Stimulated activated CD8-positive, alpha-beta memory T cell treated with anti-CD3 and anti-CD28 coated beads, Interleukin-12 subunit alpha, Interleukin-12 subunit beta, amount 100 ng/mL, for 4 hours (primary cell): Measurements from ENCODE around the gene CD34.
"Not testable (repeated sequence)": the region's sequence is repeated elsewhere in the genome, so short reads cannot be mapped to it uniquely, and the experiment has no call there.

Source experiments
- DNase-seq: peaks from one replicate; pipeline ENCODE4 v3.0.0-alpha.2; 2020; ENCODE audit warnings: low read depth

Gene CD34

DNA sequence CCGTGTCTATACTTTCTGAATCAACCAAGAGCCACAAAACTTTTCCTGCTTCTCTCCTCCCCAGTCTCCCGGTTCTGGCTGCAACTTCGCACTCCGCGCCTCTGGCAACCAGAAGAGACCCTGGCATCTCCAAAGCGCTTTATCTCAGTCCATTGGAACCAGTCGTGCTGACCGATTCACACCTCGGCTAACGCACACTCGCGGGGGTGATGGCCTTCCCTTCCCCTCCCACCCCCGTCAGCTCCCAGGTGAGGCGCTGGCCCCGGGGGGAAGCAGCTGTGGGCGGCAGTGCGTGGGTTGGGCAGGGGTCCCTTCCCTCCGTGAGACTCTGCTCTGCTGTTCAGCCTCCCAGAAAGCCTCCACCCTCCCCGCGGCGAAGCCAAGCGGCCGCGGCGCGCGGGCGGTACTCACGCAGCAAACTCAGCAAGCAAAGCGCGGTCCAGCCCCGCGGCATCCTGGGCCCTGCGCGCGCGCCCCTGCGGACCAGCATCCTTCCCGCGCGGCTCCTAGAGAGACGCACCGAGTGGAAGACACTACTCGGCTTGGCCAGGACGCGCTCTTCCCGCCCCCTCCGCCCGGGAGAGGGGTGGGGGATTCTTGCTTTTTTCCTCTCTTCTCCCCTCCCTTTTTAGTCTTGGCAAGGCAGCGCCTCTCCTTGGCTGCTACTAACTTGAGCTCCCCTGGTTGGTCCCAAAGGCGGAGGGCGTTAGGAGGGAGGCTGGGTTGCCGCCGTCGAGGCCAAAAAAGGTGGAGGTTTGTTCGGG, at the start of gene CD34:
Gene CD34, minus strand, starts transcription at position 535 of the 764 bp plus-strand sequence. Its CDS starts 45 bp downstream, at position 490.
- DNase-seq, result no peak

DNA sequence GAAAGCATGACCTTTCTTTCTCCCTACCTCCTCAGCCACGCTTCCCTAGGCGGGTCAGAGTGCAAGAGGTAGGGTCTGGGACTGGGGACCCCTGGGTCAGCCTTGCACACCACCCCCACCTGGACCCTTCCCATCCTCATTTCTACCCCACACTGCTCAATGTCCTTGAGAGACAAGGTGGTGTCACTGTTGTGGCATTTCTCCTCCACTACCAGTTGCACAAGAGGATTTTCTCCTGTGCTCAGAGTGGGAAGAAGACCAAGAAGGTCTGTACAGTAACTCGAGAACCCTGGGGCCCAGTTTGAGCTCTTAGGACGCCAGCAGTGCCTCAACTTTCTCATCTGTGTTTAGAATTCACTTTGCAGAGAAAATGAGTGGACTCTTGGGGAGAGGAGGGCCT, 49.4 kb upstream of the CD34 start:
- DNase-seq, result no peak

GRCh38 chr1:207959910-207960309, 49.0 kb upstream of the CD34 start:
- no peak for DNase-seq

DNA sequence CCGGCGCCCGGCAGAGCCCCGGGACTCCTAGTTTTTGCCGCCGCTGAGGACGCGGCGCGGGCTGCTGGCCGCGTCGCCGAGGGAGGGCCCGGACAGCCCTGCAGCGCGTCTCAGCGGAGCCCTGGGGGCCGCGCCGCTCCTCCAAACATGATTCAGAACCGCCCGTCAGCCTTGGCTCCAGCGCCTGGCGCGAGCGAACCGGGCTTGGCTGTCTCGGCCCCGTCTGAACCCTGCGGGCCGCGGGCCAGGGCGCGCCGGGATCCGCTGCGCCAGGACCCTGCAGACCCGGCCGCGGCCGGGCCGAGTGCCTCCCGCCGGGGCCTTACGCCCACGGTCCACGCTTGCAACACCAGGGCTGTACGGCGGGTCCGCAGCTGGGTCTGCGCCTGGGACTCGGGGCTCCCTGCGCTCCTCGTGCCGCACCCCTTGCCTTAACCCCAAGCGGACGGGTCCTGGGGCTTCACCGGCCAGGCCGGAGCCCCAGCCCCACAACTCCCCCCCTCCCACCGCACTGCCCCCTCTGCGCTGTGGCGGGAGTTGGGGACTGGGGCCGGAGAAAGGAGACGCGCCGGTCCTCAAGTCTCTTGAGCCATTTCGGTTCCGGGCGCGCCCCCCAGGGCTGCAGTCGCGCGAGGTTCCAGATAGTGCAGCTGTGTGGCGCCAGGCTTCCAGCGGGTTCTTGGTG, 48.4 kb upstream of the CD34 start:
- no peak for DNase-seq

GRCh38 chr1:207958376-207959139, 47.6 kb upstream of the CD34 start:
- DNase-seq, result no peak

DNA sequence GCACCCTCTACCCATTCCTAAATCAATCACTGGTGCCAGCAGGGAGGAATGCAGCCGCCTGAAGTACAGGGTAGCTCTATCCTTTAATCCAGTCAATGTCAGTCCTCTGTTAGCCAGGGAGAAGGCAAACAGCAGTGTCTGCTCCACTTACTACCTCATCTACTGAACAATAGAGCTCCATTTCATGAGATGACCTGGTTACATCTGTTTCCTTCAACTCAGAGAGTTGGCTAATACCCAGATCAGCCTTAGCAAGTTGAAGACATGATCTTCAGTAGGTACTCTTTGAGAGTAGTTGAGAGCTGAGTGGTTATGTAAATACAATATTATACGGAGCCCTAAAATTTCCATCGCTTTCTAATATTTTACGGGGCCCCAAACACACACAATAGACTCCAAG, 46.1 kb upstream of the CD34 start:
- DNase-seq, result no peak

DNA sequence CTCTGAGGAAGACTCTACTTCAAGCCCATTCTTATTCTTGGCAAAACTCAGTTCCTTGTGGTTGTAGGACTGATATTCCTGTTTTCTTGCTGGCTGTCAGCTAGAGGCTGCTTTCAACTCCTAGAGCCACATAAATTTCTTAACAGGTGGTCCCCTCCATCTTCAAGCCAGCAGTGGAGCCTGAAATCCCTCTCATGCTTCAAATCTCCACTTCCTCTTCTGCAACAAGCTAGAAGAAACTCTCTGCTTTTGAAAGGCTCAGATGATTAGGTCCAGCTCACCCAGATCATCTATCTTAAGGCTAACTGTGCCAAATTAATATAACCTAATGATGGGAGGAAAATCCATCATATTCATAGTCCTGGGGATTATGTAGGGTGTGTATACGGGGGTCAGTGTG, 43.2 kb upstream of the CD34 start:
- DNase-seq, result no peak

GRCh38 chr1:207952617-207953542, 42.0 kb upstream of the CD34 start:
- DNase-seq, result no peak

- no peak for DNase-seq
These were observed 40.7 kb upstream of the CD34 start for GRCh38 chr1:207951652-207952051.

GRCh38 chr1:207950750-207951149, 39.8 kb upstream of the CD34 start:
- DNase-seq, result no peak

GRCh38 chr1:207949571-207950195, 38.8 kb upstream of the CD34 start:
- no peak for DNase-seq

DNA sequence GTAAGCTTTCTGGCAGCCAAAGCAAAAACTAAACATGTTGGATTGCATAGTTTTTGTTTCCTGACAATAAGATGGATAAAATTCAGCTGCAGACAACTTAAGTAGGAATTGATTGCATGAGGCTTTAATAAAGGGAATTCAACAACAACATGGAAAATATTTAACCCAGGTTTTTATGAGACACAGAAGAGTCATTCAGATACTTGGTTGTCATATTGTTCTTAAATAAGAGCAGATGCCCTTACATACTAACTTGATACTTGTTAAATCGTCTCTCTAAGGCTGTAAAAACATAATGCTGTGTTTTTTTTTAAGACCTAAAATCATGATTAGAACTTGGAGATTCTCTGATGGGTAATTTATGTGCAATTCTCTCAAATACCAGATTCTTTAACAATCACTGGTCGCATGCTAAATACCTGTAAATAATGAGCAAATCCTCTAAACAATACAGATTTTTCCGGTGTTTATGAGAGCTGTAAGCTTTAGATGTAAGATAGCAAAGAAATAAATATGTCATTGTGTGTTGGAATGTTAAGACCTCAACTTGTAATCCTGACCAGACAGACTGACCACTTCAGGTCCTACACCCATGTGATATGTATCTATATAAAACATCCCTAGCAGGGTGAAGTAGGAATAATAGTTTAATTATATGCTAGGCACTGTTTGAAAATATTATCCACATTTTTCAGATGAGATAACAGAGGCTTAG, 37.8 kb upstream of the CD34 start:
- DNase-seq, result no peak

GRCh38 chr1:207946756-207947155, 35.8 kb upstream of the CD34 start:
- DNase-seq, result no peak

GRCh38 chr1:207944571-207944970, 33.6 kb upstream of the CD34 start:
- no peak for DNase-seq

GRCh38 chr1:207942337-207942741, 31.4 kb upstream of the CD34 start:
- not testable (repeated sequence) for DNase-seq

DNA sequence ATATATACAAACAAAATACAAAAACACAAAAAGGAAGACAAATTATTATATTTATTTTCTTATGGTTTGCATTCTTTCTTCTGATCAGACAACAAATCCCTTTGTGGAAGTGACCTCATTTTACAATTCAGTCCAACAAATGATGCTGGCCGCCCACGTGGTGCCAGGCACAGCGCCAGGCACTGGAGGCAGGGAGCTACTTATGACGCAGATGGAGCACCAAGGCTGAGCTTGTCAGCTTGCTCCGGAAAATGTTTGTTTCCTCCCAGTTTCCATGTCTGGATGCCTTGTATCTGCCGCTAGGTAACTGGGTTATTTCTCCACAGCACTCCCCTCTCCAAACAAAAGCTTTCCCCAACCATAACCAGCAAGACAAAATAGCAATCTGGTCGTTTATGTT, 30.7 kb upstream of the CD34 start:
- no peak for DNase-seq

GRCh38 chr1:207938016-207938415, 27.1 kb upstream of the CD34 start:
- DNase-seq, result no peak

DNA sequence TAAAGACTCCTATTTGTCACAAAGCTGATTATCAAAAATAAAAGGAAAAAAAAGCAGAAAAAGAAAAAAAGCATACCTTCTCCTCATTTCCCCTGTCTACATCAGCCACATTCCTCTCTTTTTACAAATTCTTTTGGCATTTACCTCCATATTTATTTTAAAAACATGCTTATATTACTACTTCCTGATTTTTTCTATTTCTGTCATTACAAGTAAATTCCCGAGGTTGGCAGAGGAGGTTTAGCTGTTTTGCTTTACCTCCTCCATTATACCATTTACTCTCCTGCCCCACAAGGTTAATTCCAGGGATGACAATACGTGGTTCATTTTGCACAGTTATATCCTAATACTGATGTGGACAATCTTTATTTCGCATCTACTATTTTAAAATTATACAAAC, 26.3 kb upstream of the CD34 start:
- DNase-seq, result no peak

DNA sequence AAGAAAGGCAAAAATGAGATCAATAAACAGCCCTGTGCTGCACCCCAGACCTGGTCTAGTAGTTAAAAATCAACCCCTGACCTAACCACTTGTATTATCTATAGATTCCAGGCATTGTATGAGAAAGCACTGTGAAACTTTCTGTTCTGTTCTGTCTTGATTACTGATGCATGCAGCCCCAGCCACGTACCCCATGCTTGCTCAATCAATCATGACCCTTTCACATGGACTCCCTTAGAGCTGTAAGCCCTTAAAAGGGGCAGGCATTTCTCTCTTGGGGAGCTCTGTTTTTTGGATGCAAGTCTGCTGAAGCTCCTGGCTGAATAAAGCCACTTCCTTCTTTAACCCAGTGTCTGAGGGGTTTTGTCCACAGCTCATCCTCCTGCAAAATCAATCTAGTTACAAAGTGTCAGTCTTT, 24.2 kb upstream of the CD34 start:
- no peak for DNase-seq

- DNase-seq, result no peak
These were observed 22.4 kb upstream of the CD34 start for GRCh38 chr1:207933205-207933800.
